Fibroblast of skin of right biceps (primary cell): Measurements from ENCODE around the gene ZDHHC19.
"Not testable (repeated sequence)": the region's sequence is repeated elsewhere in the genome, so short reads cannot be mapped to it uniquely, and the experiment has no call there.

Experiments
- DNase-seq: peaks from one replicate; pipeline ENCODE4 v3.0.0-alpha.2; 2013

The ZDHHC19 gene

DNA sequence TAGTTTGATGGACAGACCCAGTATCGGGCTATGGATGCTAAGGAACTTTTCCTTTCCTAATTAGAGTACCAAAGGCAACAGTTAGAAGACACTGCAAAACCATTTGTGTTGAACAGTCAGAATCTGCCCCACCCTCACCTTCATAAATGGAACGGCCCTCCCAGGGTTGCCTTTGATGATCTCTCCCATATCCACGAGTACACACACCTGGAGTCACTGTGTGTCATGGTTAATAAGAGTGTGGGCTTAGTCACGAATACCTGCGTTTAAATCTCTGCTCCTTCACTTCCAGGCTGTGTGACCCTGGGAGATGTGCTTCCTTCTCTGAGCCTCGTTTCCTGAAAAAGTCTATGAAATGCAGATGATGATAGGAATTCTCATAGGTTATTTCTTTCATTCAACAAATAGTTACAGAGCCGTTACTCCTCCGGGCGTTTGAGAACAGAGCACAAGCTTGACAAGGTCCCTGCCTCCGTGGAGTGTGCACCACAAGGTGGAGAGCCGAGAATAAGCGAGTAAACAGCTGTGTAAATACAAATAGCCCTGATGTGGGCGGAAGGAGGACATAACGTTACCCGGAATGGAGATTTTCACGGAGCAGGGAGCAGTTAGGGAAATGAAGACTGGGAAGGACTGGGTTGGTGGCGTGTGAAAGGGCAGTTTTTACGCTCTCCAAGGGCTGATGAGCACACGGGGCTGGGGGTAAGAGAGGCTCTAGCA lies 11.8 kb upstream of the ZDHHC19 start:
- no peak for DNase-seq

- no peak for DNase-seq
Observed at GRCh38 chr3:196220991-196221390, 9.8 kb upstream of the ZDHHC19 start.

DNA sequence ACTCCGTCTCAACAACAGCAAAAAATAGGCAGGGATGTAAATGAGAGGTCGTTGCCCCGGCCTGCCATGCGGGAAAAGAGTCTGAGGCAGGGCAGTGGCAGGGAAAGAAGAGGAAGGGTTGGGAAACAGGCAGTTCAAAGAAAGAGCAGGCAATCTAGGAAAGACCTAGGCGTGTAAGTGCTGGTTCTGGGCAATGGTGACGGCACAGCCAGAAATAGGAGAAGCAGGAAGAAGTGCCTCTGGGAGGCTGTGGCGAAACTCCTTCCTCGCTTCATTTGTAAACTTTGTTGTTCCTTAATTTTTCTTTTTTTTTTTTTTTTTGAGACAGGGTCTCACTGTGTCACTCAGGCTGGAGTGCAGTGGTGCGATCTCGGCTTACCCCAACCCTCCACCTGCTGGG lies 9.4 kb upstream of the ZDHHC19 start:
- no peak for DNase-seq

- no peak for DNase-seq
Observed at GRCh38 chr3:196219970-196220311, 8.7 kb upstream of the ZDHHC19 start.

DNA sequence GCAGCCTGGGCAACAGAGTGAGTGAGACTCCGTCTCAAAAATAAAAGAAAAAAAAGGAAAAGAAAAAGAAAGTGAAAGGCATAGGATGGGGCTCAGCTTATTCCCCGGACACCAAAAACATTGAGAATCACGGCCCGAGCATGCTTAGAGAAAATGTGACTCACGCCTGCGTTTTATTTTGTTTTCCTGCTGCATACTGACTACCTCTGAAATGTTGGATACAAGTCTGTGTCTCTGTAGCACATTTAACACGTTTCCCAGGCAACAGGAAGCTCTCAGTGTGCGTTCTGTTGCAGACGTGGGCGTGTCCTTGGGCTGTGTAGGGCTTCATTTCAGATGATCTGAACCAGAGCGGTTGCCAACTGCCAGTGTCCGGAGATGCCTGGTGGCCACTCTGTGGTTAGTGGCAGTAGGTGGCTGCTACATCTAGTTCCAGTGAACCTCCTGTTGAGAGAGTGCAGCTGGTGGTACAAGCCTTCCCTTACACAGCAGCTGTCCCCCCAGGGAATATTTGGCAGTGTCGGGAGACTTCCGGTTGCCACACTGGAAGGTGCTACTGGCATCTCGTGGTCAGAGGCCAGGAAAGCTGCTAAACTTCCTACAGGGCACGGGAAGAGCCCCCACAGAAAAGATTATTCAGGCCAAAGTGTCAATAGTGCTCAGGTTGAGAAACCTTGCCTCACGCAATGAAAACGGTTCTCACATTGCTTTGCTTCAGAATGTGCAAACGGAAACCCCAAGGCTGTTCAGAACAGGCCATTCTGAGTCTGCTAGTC lies 8.2 kb upstream of the ZDHHC19 start:
- peak; percentile 83 for DNase-seq

- DNase-seq = no peak
Observed at GRCh38 chr3:196218155-196218712, 7.0 kb upstream of the ZDHHC19 start.

- DNase-seq = no peak
Observed at GRCh38 chr3:196217307-196218154, 6.3 kb upstream of the ZDHHC19 start.

DNA sequence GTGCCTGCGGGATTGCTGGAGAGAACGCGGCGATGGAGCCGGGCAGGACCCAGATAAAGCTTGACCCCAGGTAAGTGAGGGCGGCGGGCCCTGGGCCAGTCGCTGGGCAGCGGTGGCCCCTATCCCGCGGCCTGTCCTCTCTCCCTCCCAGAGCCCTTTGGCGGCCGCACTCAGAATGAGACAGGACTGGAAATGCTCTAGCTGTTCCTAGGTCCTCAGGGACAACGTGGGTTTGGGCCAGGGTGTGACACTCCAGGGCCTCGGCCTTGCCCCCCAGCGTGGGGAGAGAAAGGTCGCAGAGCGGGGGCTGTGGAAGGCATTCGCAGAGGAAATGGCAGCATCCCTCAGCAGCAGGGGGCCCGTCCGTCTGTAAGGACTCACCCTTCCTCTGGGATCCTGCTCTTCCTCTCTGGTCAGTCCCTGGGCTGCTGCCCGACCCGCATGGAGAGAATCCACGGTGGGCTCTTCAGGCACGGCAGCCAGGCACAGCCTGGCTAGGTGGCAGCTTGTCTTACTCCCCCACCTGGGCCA lies 5.5 kb upstream of the ZDHHC19 start:
- DNase-seq = no peak

- DNase-seq = no peak
Observed at GRCh38 chr3:196216089-196216564, 4.9 kb upstream of the ZDHHC19 start, which contains the start of gene SLC51A. Gene SLC51A (plus strand): TSS chr3:196216534. CDS start chr3:196216713, 179 bp downstream.

DNA sequence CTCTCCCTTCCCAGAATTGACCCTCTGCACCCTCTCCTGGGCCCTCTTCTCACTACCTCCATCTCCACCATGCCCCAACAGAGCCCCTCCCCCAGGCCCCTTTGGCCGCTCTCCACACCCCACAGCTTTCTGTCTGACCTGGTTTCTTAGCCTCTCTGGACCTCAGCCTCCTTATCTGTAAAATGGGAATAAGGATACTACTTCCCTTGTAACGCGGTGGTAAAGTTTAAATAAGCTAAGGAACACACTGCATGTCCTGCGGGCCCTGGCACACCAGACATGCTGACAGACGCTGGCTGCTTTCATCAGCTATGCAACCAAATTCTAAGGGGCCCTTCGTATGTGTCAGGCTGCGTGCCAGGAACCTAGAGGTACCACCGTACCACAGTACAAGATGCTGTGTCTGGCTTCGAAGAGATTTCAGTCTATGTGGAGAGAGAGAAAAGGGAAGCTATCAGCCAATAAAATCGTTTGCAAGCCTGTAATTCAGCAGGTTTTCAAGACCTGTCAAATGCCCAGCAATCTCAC lies 4.4 kb upstream of the ZDHHC19 start:
- no peak for DNase-seq

DNA sequence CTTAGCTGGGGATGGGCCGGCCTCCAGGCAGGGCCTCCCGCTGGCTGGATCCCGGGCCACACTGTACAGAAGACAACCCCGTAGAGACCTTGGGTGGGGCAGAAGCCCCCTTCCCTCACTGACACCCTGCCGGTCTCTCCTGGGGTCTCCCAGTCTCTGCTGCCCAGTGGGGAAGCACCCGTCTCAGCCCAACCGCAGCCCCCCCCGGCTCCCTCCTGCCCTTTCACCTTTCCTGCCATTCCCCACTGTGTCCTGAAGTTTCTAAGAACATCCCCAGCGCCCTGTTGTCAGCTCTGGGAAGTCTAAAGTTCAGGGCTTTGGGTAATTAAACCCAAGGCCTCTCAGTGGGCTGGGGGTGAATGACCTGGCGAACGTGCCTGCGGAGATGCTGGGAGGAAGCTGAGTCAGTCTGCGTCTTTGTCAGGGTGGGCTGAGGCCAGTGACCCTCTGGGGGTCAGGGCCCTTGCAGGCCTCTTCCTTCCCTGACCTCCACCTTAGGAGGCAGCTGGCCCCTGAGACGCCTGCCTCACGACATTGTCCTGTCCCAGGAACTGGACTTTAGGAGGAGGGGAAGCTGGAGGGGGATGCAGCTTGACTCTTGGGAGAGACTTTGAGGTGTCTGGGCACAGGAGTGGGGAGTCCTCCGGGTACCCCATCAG lies 3.7 kb upstream of the ZDHHC19 start:
- no peak for DNase-seq

DNA sequence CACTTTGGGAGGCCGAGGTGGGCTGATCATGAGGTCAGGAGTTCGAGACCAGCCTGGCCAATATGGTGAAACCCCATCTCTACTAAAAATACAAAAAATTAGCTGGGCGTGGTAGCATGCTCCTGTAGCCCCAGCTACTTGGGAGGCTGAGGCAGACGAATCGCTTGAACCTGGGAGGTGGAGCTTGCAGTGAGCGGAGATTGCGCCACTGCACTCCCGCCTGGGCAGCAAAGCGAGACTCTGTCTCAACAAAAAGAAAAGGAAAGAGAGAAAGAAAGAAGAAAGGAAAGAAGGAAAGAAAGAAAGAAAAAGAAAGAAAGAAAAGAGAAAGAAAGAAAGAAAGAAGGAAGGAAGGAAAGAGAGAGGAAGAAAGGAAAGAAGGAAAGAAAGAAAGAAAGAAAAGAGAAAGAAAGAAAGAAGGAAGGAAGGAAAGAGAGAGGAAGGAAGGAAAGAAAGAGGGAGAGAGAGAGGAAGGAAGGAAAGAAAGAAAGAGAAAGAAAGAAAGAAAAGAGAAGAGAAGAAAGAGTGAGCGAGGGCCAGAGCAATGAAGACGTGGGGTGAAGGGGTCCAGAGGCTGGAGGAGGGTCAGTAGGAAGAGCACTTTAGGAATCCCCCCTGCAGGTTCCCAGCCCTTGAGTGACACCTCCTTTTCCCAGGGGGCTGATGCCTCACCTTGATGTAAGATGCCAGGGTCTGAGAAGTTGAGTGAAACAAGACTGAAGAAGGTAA lies 1.1 kb downstream of the ZDHHC19 start:
- not testable (repeated sequence) for DNase-seq

GRCh38 chr3:196208942-196209695 lies 2.1 kb downstream of the ZDHHC19 start:
- no peak for DNase-seq

DNA sequence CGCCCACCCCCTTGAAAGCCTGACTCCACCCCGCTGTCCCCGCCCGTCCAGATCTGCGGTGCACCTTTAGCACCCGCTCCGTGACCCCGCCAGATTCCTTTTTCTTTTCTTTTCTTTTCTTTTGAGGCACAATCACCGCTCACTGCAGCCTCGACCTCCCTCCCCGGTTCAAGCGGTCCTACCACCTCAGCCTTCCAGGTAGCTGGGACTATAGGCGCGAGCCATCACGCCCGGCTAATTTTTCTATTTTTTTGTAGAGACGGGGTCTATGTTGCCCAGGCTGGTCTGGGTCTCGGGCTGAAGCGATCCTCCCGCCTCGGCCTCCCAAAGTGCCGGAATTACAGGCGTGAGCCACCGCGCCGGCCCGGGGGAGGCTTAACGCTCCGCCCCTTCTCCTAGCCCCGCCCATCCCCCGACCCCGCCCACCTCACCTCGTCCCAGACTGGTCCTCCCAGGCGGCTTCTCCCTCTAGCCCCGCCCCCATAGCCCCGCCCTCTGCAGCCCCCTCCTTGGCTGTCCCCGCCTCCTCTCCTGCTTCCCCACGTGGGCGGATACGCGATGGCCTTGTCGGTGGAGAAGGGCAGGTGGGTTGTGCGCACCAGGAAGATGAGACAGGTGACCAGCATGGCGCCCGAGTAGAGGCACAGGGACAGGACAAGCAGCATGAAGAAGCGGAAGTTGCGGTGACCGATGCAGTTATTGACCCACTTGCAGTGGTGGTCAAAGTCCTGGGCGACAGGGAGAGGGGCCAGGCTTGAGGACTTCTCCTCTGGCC lies 3.2 kb downstream of the ZDHHC19 start:
- peak; percentile 36 for DNase-seq

GRCh38 chr3:196207159-196207832 lies 3.9 kb downstream of the ZDHHC19 start:
- no peak for DNase-seq

- not testable (repeated sequence) for DNase-seq
Observed at GRCh38 chr3:196205442-196206205, 5.6 kb downstream of the ZDHHC19 start.

GRCh38 chr3:196203846-196204245 lies 7.4 kb downstream of the ZDHHC19 start:
- DNase-seq = no peak

DNA sequence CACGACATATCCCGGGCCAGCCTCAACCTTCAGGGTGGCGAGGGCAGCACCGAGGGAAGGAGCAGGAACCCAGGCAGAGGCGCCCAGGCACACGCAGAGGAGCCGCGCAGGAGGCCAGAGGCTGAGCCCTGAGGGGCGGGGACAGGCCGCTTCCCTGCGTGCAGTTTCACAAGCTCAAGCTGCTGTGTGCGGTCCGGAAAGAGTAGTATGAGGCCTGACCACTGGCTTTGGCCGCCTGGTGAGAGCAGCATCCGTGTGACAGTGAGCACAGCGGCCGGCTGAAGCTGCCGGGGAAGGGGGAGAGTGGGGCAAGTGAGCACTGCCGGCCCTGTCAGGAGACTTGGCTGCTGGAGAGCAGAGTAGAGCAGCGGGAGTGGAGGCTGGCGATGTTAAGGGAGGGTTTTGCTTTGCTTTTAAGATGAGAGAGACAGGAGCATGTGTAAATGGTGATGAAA lies 8.7 kb downstream of the ZDHHC19 start:
- peak; percentile 13 for DNase-seq
